SK-N-MC (cell line): Measurements from ENCODE around the gene LRMDA.

Source experiments
- EZH2 ChIP-seq: fragments of 200-600 bp; sonication (generic); IDR thresholded peaks from one replicate; pipeline ENCODE4 v1.6.1; 2017; ENCODE audit warnings: antibody characterized with exemption
- FOXP2 ChIP-seq: optimal IDR thresholded peaks from 2 replicates; pipeline ENCODE3; 2011; ENCODE audit warnings: mild to moderate bottlenecking, moderate library complexity; ENCODE audit not compliant: insufficient read depth; ENCODE audit errors: extremely low read length, control extremely low read depth

- TF ChIP-seq EZH2 (no peak), FOXP2 (no peak)
These were observed 215.5 kb downstream of the LRMDA start for GRCh38 chr10:75646916-75647315.
